Retina (tissue), 1 donor: ENCODE results near the gene MTUS2.

Source experiments
- DNase-seq: peaks from one replicate; pipeline ENCODE4 v3.0.0-alpha.2; 2016

MTUS2 gene

GRCh38 chr13:28820099-28821051 is at the start of gene MTUS2:
TSS of gene MTUS2 (plus strand) at chr13:28820339.
- DNase-seq: peak; percentile 74

- DNase-seq: no peak
Observed at GRCh38 chr13:28778308-28779215, 41.6 kb upstream of the MTUS2 start.

DNA sequence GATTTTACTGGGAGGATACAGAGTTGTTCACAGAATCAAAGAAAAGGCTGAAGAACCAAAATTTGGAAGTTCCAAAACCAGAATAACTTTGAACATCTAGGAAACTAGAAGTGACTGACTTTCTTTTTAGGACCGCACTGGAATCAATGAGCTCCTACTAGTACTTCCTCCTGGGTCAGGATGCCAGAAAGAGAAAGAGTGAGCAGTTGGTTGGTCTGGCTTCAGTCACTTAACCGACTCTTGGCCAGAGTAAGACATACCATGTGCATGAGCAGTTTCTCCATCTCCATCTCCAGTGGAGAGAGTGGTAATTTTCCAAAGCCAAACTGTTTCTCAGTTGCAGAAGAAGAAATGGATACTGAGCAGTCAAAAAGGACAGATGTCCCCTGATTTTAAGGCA is 27.1 kb upstream of the MTUS2 start:
- DNase-seq: no peak

DNA sequence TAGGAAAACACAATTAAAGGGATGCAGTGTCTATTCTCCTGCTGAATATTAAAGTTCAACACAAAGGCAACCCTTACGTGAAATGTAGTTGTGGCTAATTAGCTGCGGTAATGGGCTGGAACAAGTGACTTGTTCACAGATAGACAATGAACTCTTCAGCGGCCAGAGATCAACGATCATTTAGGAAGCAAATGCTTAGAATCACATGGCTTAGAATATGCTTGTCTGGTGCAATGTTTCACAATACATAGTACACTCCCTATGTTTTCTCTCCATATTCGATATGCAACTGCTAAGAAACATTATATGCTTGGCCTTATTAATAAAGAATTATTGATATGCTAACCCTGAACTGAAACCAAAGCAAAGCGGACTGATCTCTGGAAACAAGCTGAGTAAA is 25.7 kb upstream of the MTUS2 start:
- no peak for DNase-seq

DNA sequence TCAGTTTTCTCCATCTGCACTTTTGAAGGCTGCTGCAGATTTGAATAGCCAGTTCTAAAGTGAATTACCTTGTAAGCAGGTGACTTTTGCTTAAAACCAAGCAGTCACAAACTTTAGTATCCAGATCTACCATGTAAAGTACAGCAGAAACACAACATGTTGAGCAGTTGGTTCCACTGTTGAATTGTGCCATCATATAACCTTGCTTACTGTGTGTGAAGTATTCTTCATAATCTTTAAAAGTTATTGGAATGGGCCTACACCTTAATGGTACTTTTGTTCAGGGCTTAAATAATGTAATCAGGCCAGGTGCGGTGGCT is 23.2 kb upstream of the MTUS2 start:
- DNase-seq: no peak

GRCh38 chr13:28805193-28805819 is 14.8 kb upstream of the MTUS2 start:
- DNase-seq: no peak

GRCh38 chr13:28817204-28817603 is 2.9 kb upstream of the MTUS2 start:
- no peak for DNase-seq

GRCh38 chr13:28819046-28819730 is 951 bp upstream of the MTUS2 start:
- peak; percentile 63 for DNase-seq

- DNase-seq: no peak
Observed at GRCh38 chr13:28819735-28820098, 422 bp upstream of the MTUS2 start.

DNA sequence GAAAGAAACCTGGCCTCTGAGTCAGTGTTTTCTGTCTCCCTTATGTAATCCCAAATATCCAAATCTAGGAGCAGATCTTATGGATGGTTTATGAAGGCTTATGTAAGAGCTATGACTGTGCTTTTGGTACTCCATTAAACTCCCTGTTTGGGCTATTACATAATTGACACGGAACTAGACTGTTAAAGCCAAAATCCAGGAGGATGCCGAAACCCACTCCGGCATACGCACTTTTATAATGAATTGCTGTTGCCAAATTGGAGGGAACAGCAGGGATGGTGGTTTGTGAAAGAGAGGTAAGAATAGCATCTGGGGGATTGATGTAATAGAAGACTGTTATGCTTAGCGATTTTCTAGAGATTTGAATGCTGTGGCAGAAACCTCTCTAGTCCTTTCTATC is 2.0 kb downstream of the MTUS2 start:
- no peak for DNase-seq

GRCh38 chr13:28822801-28823200 is 2.7 kb downstream of the MTUS2 start:
- no peak for DNase-seq

DNA sequence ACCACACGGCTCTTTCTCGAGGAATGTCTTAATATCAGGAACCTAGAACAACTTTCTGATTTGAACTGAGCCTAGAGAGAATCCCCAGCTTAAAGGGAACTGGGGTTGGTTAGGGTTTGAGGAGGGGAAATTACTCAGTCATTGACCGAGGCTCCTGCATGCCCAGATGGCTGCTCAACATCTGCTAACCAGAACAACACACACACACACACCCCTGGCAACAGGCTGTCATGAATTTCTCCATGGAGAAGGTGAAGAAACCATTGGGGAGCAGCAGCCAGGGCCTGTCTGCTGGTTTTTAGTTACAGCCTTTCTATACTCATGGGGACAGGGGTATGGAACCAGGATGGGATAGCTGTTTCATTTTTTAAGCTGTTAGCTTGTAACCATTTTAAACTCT is 5.2 kb downstream of the MTUS2 start:
- no peak for DNase-seq

- DNase-seq: no peak
Observed at GRCh38 chr13:28826368-28826767, 6.2 kb downstream of the MTUS2 start.

- no peak for DNase-seq
Observed at GRCh38 chr13:28830580-28830979, 10.4 kb downstream of the MTUS2 start.

GRCh38 chr13:28831117-28831516 is 11.0 kb downstream of the MTUS2 start:
- no peak for DNase-seq

- DNase-seq: no peak
Observed at GRCh38 chr13:28837111-28837510, 17.0 kb downstream of the MTUS2 start.

GRCh38 chr13:28843639-28844038 is 23.5 kb downstream of the MTUS2 start:
- no peak for DNase-seq

GRCh38 chr13:28849441-28849840 is 29.3 kb downstream of the MTUS2 start:
- no peak for DNase-seq

DNA sequence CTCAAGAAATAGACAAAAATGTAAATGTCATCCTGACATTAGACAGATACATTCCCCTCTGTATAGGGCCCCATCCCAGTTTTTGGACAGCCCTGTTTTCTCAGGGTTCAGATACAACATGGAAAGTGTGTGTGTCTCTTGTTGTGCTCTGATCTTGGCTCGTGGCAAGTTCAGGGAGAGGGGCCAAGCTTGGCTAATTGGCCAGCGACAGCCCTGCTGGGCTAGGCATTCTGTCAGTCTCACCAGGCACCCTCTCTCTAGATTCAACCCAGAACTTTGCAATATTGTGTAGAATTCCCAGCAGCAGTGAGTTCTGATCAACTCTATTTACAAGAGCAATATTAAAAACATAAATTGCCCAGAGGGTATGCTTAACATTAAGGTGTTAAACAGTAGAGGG is 30.1 kb downstream of the MTUS2 start:
- DNase-seq: no peak

GRCh38 chr13:28851422-28851821 is 31.3 kb downstream of the MTUS2 start:
- DNase-seq: no peak

DNA sequence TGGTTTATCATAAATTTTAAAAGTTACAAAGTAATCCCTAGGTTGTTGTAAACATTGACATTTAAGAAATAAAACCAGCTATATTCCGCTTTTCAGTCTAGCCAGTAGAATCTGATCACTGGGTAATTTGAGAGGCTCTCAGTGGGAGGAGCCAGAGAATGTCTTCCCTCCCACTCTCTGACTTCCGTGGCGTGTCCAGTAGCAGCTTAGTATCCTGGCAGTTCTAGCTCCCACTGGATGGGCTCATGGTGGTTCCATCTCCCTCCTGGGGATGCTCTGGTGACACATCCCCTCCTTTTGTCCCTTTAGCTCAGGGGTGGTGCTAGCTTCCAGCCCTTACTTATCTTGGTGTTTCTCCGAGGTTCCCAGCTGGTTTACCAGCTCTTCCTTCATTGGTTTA is 34.5 kb downstream of the MTUS2 start:
- DNase-seq: no peak

DNA sequence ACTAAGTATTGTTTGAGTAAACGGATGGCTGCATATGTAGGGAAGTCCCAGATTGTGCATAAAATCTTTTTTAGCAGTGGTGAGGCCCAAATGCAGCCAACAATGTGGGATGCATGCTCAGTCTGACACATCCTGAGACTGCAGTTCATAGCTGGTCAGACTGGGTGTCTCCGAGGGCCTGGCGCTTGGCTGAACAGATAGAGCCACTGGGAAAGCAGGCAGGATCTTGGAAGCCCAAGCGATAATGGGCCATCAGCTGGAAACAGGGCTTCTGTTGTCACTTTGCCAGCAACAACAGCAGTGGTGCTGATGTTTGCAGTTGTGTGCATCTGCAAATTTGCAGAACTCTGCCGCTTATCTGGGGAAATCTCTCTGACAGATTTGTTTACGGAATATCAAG is 36.1 kb downstream of the MTUS2 start:
- DNase-seq: peak; percentile 22

DNA sequence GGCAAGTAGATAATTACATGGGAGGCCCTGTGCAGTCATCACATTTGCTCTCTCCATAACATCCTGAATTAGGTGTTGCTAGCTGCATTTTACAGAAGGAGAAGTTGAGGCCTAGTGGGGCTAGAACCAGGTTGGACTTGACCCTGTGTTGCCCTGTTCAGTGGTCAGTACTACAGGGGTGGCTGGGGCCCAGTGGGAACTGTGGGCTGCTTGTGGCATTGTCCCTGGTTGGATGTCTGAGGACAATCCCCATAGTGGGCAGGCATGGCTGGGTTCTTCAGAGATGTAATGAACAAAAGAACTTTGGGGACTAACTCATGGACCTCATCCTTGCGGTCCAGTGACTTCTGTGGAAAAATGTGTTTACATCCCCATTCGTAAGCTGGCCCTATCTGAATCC is 38.9 kb downstream of the MTUS2 start:
- DNase-seq: no peak
